HG03460 (cell line): ENCODE results near the gene SLAMF6.
"Not testable (repeated sequence)": the region's sequence is repeated elsewhere in the genome, so short reads cannot be mapped to it uniquely, and the experiment has no call there.

Experiments used
- ATAC-seq: cut with Tn5 transposase; IDR thresholded peaks from one replicate; pipeline ENCODE4 v1.9.1; 2021; ENCODE audit not compliant: unreplicated experiment

The SLAMF6 gene

GRCh38 chr1:160517519-160517918 lies 5.5 kb downstream of the SLAMF6 start:
- ATAC-seq, result not testable (repeated sequence)

- not testable (repeated sequence) for ATAC-seq
Measured at GRCh38 chr1:160515908-160516307, 7.1 kb downstream of the SLAMF6 start.

GRCh38 chr1:160504651-160505050 lies 18.4 kb downstream of the SLAMF6 start:
- ATAC-seq, result no peak

- ATAC-seq, result no peak
Measured at GRCh38 chr1:160503087-160503486, 20.0 kb downstream of the SLAMF6 start.

- ATAC-seq, result no peak
Measured at GRCh38 chr1:160500321-160500990, 22.6 kb downstream of the SLAMF6 start.

GRCh38 chr1:160499631-160500030 lies 23.4 kb downstream of the SLAMF6 start:
- ATAC-seq, result no peak

GRCh38 chr1:160498301-160499065 lies 24.6 kb downstream of the SLAMF6 start:
- ATAC-seq, result not testable (repeated sequence)

GRCh38 chr1:160496334-160496733 lies 26.7 kb downstream of the SLAMF6 start:
- ATAC-seq, result no peak

GRCh38 chr1:160494620-160495019 lies 28.4 kb downstream of the SLAMF6 start:
- no peak for ATAC-seq

- ATAC-seq, result no peak
Measured at GRCh38 chr1:160492617-160493016, 30.4 kb downstream of the SLAMF6 start.

- ATAC-seq, result no peak
Measured at GRCh38 chr1:160491981-160492380, 31.1 kb downstream of the SLAMF6 start.

- ATAC-seq, result no peak
Measured at GRCh38 chr1:160491017-160491416, 32.0 kb downstream of the SLAMF6 start.

- ATAC-seq, result no peak
Measured at GRCh38 chr1:160489513-160490261, 33.4 kb downstream of the SLAMF6 start.

- no peak for ATAC-seq
Measured at GRCh38 chr1:160488347-160489058, 34.6 kb downstream of the SLAMF6 start.

GRCh38 chr1:160486453-160486852 lies 36.6 kb downstream of the SLAMF6 start:
- ATAC-seq, result no peak

GRCh38 chr1:160483505-160484185 lies 39.4 kb downstream of the SLAMF6 start:
- ATAC-seq, result no peak

GRCh38 chr1:160481979-160482596 lies 41.0 kb downstream of the SLAMF6 start:
- ATAC-seq, result no peak

GRCh38 chr1:160480781-160481180 lies 42.3 kb downstream of the SLAMF6 start:
- not testable (repeated sequence) for ATAC-seq

- not testable (repeated sequence) for ATAC-seq
Measured at GRCh38 chr1:160479091-160479490, 44.0 kb downstream of the SLAMF6 start.
